ENCODE results near the gene PCDH20.

GRCh38 chr13:61417086-61417570 lies 1.5 kb upstream of the PCDH20 start:
- TF ChIP-seq CTCF (IDR thresholded peaks at IDR 0.05; ENCODE audit: low read length) = no peak
- TF ChIP-seq EZH2 (IDR thresholded peaks at IDR 0.05; ENCODE audit: borderline replicate concordance, low read length) = no peak

Data from OCI-LY1 (cell line).